KOPT-K1 (cell line): Measurements from ENCODE around the gene TTLL11.

Experiments used
- H3K27ac ChIP-seq: fragments of 200-600 bp; sonication (generic); 2 replicates; pipeline ENCODE4 v1.5.1; 2016; ENCODE audit warnings: antibody characterized with exemption, mild to moderate bottlenecking, low read depth, low read length; ENCODE audit not compliant: poor library complexity, severe bottlenecking
- H3K36me3 ChIP-seq: fragments of 200-600 bp; sonication (generic); 2 replicates; pipeline ENCODE4 v1.5.1; 2017; ENCODE audit warnings: antibody characterized with exemption, mild to moderate bottlenecking, low read length, moderate library complexity; ENCODE audit not compliant: insufficient read depth
- H3K9me3 ChIP-seq: fragments of 200-600 bp; sonication (generic); 2 replicates; pipeline ENCODE4 v1.5.1; 2017; ENCODE audit warnings: antibody characterized with exemption, low read length, mild to moderate bottlenecking; ENCODE audit not compliant: insufficient read depth, poor library complexity, severe bottlenecking

Gene TTLL11

GRCh38 chr9:122102156-122102555 is 9.0 kb upstream of the TTLL11 start:
- no peak overlapping the region for H3K27ac ChIP-seq
- peaks cover 10% of the 10 kb centered on the region for H3K9me3 ChIP-seq
- H3K36me3 ChIP-seq = no peaks in the 10 kb centered on the region

GRCh38 chr9:122100756-122101155 is 7.6 kb upstream of the TTLL11 start:
- Histone ChIP-seq H3K27ac (no peak overlapping the region), H3K36me3 (no peaks in the 10 kb centered on the region), H3K9me3 (peaks cover 10% of the 10 kb centered on the region)

- Histone ChIP-seq H3K9me3 (peaks cover 9% of the 10 kb centered on the region), H3K27ac (no peak overlapping the region), H3K36me3 (no peaks in the 10 kb centered on the region)
Observed at GRCh38 chr9:122099271-122099869, 6.3 kb upstream of the TTLL11 start.

GRCh38 chr9:122097679-122098315 is 4.7 kb upstream of the TTLL11 start:
- Histone ChIP-seq H3K9me3 (no peaks in the 10 kb centered on the region), H3K36me3 (no peaks in the 10 kb centered on the region), H3K27ac (no peak overlapping the region)

- no peaks in the 10 kb centered on the region for H3K9me3 ChIP-seq
Observed at GRCh38 chr9:122096620-122097415, 3.7 kb upstream of the TTLL11 start.

GRCh38 chr9:122095010-122095767 is 2.1 kb upstream of the TTLL11 start:
- H3K27ac ChIP-seq = no peak overlapping the region
- no peaks in the 10 kb centered on the region for H3K36me3 ChIP-seq
- no peaks in the 10 kb centered on the region for H3K9me3 ChIP-seq

More at GRCh38 chr9:122096620-122097415, 3.7 kb upstream of the TTLL11 start:
- Histone ChIP-seq H3K27ac (no peak overlapping the region), H3K36me3 (no peaks in the 10 kb centered on the region)

- no peaks in the 10 kb centered on the region for H3K9me3 ChIP-seq
- H3K36me3 ChIP-seq = no peaks in the 10 kb centered on the region
- H3K27ac ChIP-seq = peak overlapping the region; percentile 45
Observed at GRCh38 chr9:122091682-122092592, 1.2 kb downstream of the TTLL11 start.

GRCh38 chr9:122090981-122091380 is 2.1 kb downstream of the TTLL11 start:
- H3K27ac ChIP-seq = no peak overlapping the region
- no peaks in the 10 kb centered on the region for H3K9me3 ChIP-seq
- H3K36me3 ChIP-seq = no peaks in the 10 kb centered on the region

GRCh38 chr9:122090287-122090883 is 2.7 kb downstream of the TTLL11 start:
- no peak overlapping the region for H3K27ac ChIP-seq
- no peaks in the 10 kb centered on the region for H3K9me3 ChIP-seq
- H3K36me3 ChIP-seq = no peaks in the 10 kb centered on the region

GRCh38 chr9:122088880-122089706 is 4.0 kb downstream of the TTLL11 start:
- no peaks in the 10 kb centered on the region for H3K36me3 ChIP-seq
- H3K9me3 ChIP-seq = no peaks in the 10 kb centered on the region
- no peak overlapping the region for H3K27ac ChIP-seq

- H3K36me3 ChIP-seq = no peaks in the 10 kb centered on the region
- H3K27ac ChIP-seq = no peak overlapping the region
- no peaks in the 10 kb centered on the region for H3K9me3 ChIP-seq
Observed at GRCh38 chr9:122087406-122088200, 5.5 kb downstream of the TTLL11 start.

GRCh38 chr9:122086873-122087272 is 6.2 kb downstream of the TTLL11 start:
- Histone ChIP-seq H3K27ac (no peak overlapping the region), H3K36me3 (no peaks in the 10 kb centered on the region), H3K9me3 (no peaks in the 10 kb centered on the region)

GRCh38 chr9:122085260-122085659 is 7.8 kb downstream of the TTLL11 start:
- Histone ChIP-seq H3K36me3 (no peaks in the 10 kb centered on the region), H3K9me3 (no peaks in the 10 kb centered on the region)

More at GRCh38 chr9:122085260-122085659, 7.8 kb downstream of the TTLL11 start:
- no peak overlapping the region for H3K27ac ChIP-seq
